ENCODE measurements around the gene MB21D2. TPM values are rescaled to one million over a fixed set of nuclear protein-coding genes. Genes with fewer than 3 reads are reported as not detected.

Gene MB21D2
- total and polyA plus RNA-seq, 2 of the 8 experiments (the other 6 are each of a cell fraction or from before 2014, with no cell fraction given): 10.0 to 21.0 TPM

DNA sequence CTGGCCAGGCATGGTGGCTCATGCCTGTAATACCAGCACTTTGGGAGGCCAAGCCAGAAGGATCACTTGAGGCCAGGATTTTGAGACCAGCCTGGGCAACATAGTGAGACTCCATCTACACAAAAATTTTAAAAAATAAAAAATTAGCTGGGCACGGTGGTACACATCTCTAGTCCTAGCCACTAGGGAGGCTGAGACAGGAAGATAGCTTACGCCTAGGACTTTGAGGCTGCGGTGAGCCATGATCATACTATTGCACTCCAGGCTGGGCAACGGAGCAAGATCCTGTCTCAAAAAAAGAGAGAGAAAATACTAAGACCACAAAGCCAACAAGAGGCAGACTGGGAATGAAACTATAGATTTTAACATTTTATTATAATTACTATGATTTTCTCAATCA lies 4.1 kb downstream of the MB21D2 start:
- H2BK20ac ChIP-seq (ENCODE audit: low read length): no peak overlapping the region
- no peak for TF ChIP-seq USF2 (IDR thresholded peaks at IDR 0.05; ENCODE audit: low read length)
- TF ChIP-seq CTCF (IDR thresholded peaks at IDR 0.05; ENCODE audit: control extremely low read depth in 1 of 3, insufficient read depth in 1 of 3, low read depth in 1 of 3, low read length in 3 of 3): no peak
- TF ChIP-seq, protein P1, sequence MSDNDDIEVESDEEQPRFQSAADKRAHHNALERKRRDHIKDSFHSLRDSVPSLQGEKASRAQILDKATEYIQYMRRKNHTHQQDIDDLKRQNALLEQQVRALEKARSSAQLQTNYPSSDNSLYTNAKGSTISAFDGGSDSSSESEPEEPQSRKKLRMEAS (IDR thresholded peaks at IDR 0.05): no peak
- no peak for TF ChIP-seq EGR1 (IDR thresholded peaks at IDR 0.05; ENCODE audit: borderline replicate concordance, low read depth, low read length)
- TF ChIP-seq, protein P2, sequence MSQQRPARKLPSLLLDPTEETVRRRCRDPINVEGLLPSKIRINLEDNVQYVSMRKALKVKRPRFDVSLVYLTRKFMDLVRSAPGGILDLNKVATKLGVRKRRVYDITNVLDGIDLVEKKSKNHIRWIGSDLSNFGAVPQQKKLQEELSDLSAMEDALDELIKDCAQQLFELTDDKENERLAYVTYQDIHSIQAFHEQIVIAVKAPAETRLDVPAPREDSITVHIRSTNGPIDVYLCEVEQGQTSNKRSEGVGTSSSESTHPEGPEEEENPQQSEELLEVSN (IDR thresholded peaks at IDR 0.05): no peak
- no peak for TF ChIP-seq SIX5 (IDR thresholded peaks at IDR 0.05; ENCODE audit: low read depth, low read length)
- no peak for TF ChIP-seq ATF2 (IDR thresholded peaks at IDR 0.05; ENCODE audit: low read length)

More for the DNA sequence above, 4.1 kb downstream of the MB21D2 start:
- no peak overlapping the region for H4K91ac ChIP-seq (replicated peaks; ENCODE audit: insufficient read length, low read length)
- no peak overlapping the region for H3K56ac ChIP-seq (replicated peaks; ENCODE audit: insufficient read length, low read depth, low read length)
- no peak overlapping the region for H2AK5ac ChIP-seq (ENCODE audit: low read depth, low read length)
- no peak overlapping the region for H2BK120ac ChIP-seq (replicated peaks; ENCODE audit: low read depth, low read length)
- peaks cover 2% of the 10 kb centered on the region; the same call in 1 of the 2 replicates for H3K79me1 ChIP-seq (ENCODE audit: low read depth, low read length)
- H3K4me3 ChIP-seq (ENCODE audit: extremely low read depth in 1 of 4, insufficient read depth in 2 of 4, low read depth in 3 of 4, low read length in 4 of 4): no peak overlapping the region
- H3K79me2 ChIP-seq (ENCODE audit: control insufficient read depth in 1 of 2, insufficient read depth in 2 of 2, low read length in 2 of 2): peaks cover 28 to 70% of the 10 kb centered on the region in 2 experiments
- ChIA-PET POLR2A (ENCODE audit: partially characterized antibody) (no interaction called here), CTCF (ENCODE audit: partially characterized antibody) (interaction anchor here (1.2 to 6.1 kb wide), 7 partner anchors 11 to 128 kb away, joined by 3 to 60 read pairs (median 16); no protein-coding TSS in a partner anchor)
- no peak overlapping the region for H2BK15ac ChIP-seq (ENCODE audit: low read length)
- no peak overlapping the region for H2BK5ac ChIP-seq (ENCODE audit: low read depth, low read length)
- no peak overlapping the region for H2BK12ac ChIP-seq (ENCODE audit: low read depth, low read length)
- no peak overlapping the region for H3K18ac ChIP-seq (ENCODE audit: extremely low read depth, low read length)
- H3K23me2 ChIP-seq (ENCODE audit: low read depth, low read length): peaks cover 15% of the 10 kb centered on the region; the same call in 1 of the 2 replicates
- DNase-seq (ENCODE audit: low read depth in 1 of 2, low spot score in 2 of 2): no peak
- WGBS, 2 experiments (ENCODE audit: extremely low coverage in 1 of 2, insufficient coverage in 1 of 2, insufficient read length in 1 of 2, insufficient replicate concordance in 2 of 2, low coverage in 1 of 2, low lambda C conversion rate in 2 of 2, missing lambda C conversion rate in 1 of 2): 93% methylated on average over 4 of the region's 4 CpGs; no CpG with 5 or more reads in 1 of the 2 experiments
- H3K9ac ChIP-seq (replicated peaks in 1 of 4; ENCODE audit: extremely low read depth in 1 of 4, low read depth in 3 of 4, low read length in 3 of 4): no peak overlapping the region
- no peak overlapping the region for H3K23ac ChIP-seq (ENCODE audit: insufficient read length)
- H3K14ac ChIP-seq (ENCODE audit: insufficient read length): no peak overlapping the region
- peaks cover 6 to 7% of the 10 kb centered on the region in 2 experiments for H4K20me1 ChIP-seq (replicated peaks in 1 of 2; ENCODE audit: control insufficient read depth in 1 of 2, insufficient read depth in 2 of 2, low read length in 2 of 2)
- FAIRE-seq: no peak
- no peak overlapping the region for H4K5ac ChIP-seq (ENCODE audit: insufficient read length, low read depth, low read length)
- H3K36me3 ChIP-seq (ENCODE audit: control insufficient read depth in 2 of 4, insufficient read depth in 4 of 4, low read length in 3 of 4): no peaks in the 10 kb centered on the region
- no peak overlapping the region for H4K8ac ChIP-seq (ENCODE audit: extremely low read depth, insufficient read depth, low read length)
- no peak overlapping the region for H3K4me2 ChIP-seq (ENCODE audit: insufficient read depth in 1 of 2, low read depth in 2 of 2, low read length in 2 of 2)
- no peaks in the 10 kb centered on the region for H3K27me3 ChIP-seq (replicated peaks in 1 of 4; ENCODE audit: control insufficient read depth in 3 of 4, extremely low read depth in 1 of 4, insufficient read depth in 3 of 4, low read length in 3 of 4)
- H3K27ac ChIP-seq (ENCODE audit: low read depth, low read length): no peak overlapping the region
- no peaks in the 10 kb centered on the region for H3K9me3 ChIP-seq (ENCODE audit: insufficient read depth in 2 of 2, low read depth in 1 of 2, low read length in 1 of 2)
- H3K4me1 ChIP-seq (replicated peaks in 1 of 4; ENCODE audit: control insufficient read depth in 3 of 4, insufficient read depth in 4 of 4, low read length in 3 of 4): peaks cover 0 to 19% (median 12%) of the 10 kb centered on the region in 4 experiments; a peak in 4 of 7 replicates
- H3K4ac ChIP-seq (replicated peaks; ENCODE audit: insufficient read length, low read depth, low read length): no peak overlapping the region
- no peak overlapping the region for H2AFZ ChIP-seq (ENCODE audit: low read length)

All from H1 (cell line).